Mucosa of rectum (tissue), 2 donors: ENCODE data around the gene ARID5B.

Source experiments
- H3K27ac ChIP-seq, 2 donors: one replicate each; pipeline ENCODE4 v1.7.0; 2013; ENCODE audit warnings: inconsistent platforms in 2 of 2, low read depth in 2 of 2, low read length in 2 of 2
- H3K27me3 ChIP-seq, 2 donors: one replicate each; pipeline ENCODE4 v1.7.0; 2013; ENCODE audit warnings: low read length in 2 of 2; ENCODE audit not compliant: control insufficient read depth in 2 of 2, insufficient read depth in 2 of 2
- H3K36me3 ChIP-seq, 2 donors: one replicate each; pipeline ENCODE4 v1.7.0; 2013; ENCODE audit warnings: low read length in 2 of 2; ENCODE audit not compliant: control insufficient read depth in 2 of 2, insufficient read depth in 2 of 2
- H3K4me1 ChIP-seq, 2 donors: one replicate each; pipeline ENCODE4 v1.7.0; 2013; ENCODE audit warnings: low read length in 2 of 2, mild to moderate bottlenecking in 1 of 2; ENCODE audit not compliant: control insufficient read depth in 2 of 2, insufficient read depth in 2 of 2
- H3K4me3 ChIP-seq, 2 donors: one replicate each; pipeline ENCODE4 v1.7.0; 2013; ENCODE audit warnings: low read length in 2 of 2
- H3K9ac ChIP-seq, 2 donors: one replicate each; pipeline ENCODE4 v1.7.0; 2013; ENCODE audit warnings: low read length in 2 of 2, low read depth in 1 of 2, mild to moderate bottlenecking in 1 of 2
- H3K9me3 ChIP-seq, 2 donors: one replicate each; pipeline ENCODE4 v1.7.0; 2013; ENCODE audit warnings: low read length in 2 of 2; ENCODE audit not compliant: control insufficient read depth in 2 of 2
- donor health status: healthy.
- donor health status: Normal muscosa, but diverticular disease.

Gene ARID5B

DNA sequence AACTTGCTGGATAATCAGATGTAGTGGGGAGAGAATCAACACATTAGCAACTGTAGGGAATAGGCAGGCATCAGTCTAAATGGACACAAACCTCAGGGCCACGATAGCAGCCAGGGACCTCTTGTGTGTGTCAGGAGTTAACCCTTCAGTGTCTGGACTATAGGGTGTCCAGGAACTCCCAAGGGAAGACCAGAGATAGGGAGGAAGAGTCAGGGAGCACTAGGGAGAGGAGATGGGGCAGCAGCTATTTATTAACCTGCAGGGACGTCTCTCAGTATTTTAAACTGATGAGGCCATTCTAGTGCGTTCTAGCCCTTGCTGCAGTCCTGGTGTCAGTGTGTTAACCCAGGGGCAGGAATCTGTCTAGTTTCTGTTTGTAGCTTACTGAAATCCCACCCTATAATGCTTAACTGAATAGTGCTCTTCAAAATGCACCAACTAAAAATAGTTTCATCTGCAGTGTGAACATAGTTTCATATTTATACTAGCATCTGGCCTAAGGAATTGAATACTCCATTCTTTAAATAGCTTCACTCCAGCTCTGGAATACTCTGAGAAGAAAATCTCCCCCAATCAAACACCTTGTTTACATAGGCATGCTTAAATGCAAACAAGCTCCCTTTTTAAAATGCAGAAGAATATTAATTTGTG, 62.7 kb downstream of the ARID5B start:
- H3K36me3 ChIP-seq, result peaks cover 0 to 3% of the 10 kb centered on the region in 2 donors
- H3K4me1 ChIP-seq, result peaks cover 17 to 28% of the 10 kb centered on the region in 2 donors
- no peaks in the 10 kb centered on the region for H3K9me3 ChIP-seq
- peak overlapping the region in 1 of 2 donors; percentile 33 for H3K9ac ChIP-seq
- H3K27me3 ChIP-seq, result no peaks in the 10 kb centered on the region
- peak overlapping the region; percentile 16 to 39 for H3K27ac ChIP-seq
- peak overlapping the region; percentile 13 to 23 for H3K4me3 ChIP-seq

DNA sequence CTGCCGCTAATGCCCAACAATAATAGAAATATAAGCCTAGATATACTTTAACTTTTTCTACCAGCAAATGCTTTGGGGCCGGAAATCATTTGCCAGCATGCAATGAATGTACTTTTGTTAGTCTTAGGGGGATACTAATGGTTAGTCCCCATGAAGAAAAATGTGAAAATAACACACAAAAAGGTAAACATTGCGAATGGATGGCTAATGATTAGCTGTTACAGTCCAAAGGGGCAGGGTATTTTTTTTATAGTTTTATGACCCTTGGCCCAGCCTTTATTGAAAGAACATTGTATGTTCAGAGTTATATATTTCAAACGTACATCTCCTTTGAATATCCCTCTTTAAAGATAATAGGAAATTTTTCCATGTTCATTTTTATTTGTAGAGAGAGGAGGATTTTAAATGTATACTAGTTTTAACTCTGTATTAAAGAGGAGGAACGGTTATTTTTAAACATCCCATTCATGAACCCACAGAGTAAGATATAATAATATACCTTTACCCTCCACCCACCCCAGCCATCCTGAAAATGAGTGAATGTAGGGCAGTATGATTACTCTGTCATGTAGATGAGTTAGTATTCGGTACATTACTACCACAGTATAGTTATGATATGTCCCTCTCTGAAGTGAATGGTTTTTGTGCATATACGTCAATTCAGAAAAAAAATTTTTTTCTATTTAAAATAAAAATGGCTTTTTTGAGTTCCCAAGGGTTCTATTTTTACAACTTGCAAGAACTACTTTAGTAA, 63.6 kb downstream of the ARID5B start:
- H3K36me3 ChIP-seq, result peaks cover 0 to 3% of the 10 kb centered on the region in 2 donors
- H3K27me3 ChIP-seq, result no peaks in the 10 kb centered on the region
- H3K4me1 ChIP-seq, result peaks cover 20 to 29% of the 10 kb centered on the region in 2 donors
- peak overlapping the region; percentile 1 to 13 for H3K4me3 ChIP-seq
- no peaks in the 10 kb centered on the region for H3K9me3 ChIP-seq
- peak overlapping the region; percentile 49 to 65 for H3K27ac ChIP-seq
- no peak overlapping the region for H3K9ac ChIP-seq

GRCh38 chr10:61965703-61966395, 64.3 kb downstream of the ARID5B start:
- H3K36me3 ChIP-seq, result peaks cover 0 to 3% of the 10 kb centered on the region in 2 donors
- no peak overlapping the region for H3K4me3 ChIP-seq
- H3K9ac ChIP-seq, result no peak overlapping the region
- H3K27me3 ChIP-seq, result no peaks in the 10 kb centered on the region
- H3K4me1 ChIP-seq, result peaks cover 25 to 34% of the 10 kb centered on the region in 2 donors
- H3K9me3 ChIP-seq, result no peaks in the 10 kb centered on the region
- peak overlapping the region; percentile 49 to 65 for H3K27ac ChIP-seq

DNA sequence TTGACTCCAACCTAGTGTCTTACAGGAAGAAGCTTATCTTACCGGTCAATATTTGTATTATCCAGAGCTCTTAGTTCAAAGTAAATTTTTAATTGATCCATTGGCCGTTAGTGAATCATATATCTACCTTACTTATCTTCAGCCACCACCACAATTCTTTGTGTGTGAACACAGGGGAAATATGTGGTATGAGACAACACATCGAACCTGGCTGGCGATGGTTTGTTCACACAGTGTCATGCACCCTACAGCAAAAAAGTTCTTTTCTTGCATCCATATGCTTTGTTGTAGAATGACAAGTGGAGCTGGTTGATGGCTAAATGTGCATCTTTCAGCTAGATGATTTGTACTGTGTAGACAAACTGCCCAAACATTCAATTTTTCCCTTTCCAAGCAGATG, 65.8 kb downstream of the ARID5B start:
- Histone ChIP-seq H3K4me1 (peaks cover 25 to 35% of the 10 kb centered on the region in 2 donors), H3K9ac (no peak overlapping the region), H3K4me3 (no peak overlapping the region), H3K27me3 (no peaks in the 10 kb centered on the region), H3K9me3 (no peaks in the 10 kb centered on the region), H3K36me3 (peaks cover 0 to 3% of the 10 kb centered on the region in 2 donors), H3K27ac (no peak overlapping the region)

GRCh38 chr10:61970182-61971002, 68.9 kb downstream of the ARID5B start:
- no peaks in the 10 kb centered on the region for H3K9me3 ChIP-seq
- H3K27ac ChIP-seq, result peak overlapping the region; percentile 3 to 37
- H3K9ac ChIP-seq, result no peak overlapping the region
- peaks cover 0 to 3% of the 10 kb centered on the region in 2 donors for H3K36me3 ChIP-seq
- peak overlapping the region in 1 of 2 donors; percentile 1 for H3K4me3 ChIP-seq
- peaks cover 12 to 21% of the 10 kb centered on the region in 2 donors for H3K4me1 ChIP-seq
- H3K27me3 ChIP-seq, result no peaks in the 10 kb centered on the region

DNA sequence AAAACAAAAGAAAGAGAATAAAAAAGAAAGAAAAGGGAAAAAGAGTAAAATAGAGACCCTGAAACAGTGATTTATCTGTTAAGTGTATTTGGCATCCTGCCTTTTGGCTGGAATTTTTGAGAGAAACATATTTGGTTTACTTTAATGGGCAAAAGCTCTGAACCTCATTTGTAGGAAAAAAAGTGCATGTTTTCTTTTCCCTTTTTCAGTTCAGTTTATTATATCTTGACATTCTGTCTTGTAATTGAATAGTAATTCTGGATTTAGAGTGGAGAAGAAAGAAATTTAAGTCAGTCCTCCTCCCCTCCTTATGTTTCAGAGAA, 69.5 kb downstream of the ARID5B start:
- Histone ChIP-seq H3K4me3 (no peak overlapping the region), H3K27ac (peak overlapping the region; percentile 3 to 37), H3K36me3 (peaks cover 0 to 3% of the 10 kb centered on the region in 2 donors), H3K4me1 (peaks cover 12 to 15% of the 10 kb centered on the region in 2 donors), H3K27me3 (no peaks in the 10 kb centered on the region), H3K9me3 (no peaks in the 10 kb centered on the region), H3K9ac (no peak overlapping the region)

- Histone ChIP-seq H3K27me3 (no peaks in the 10 kb centered on the region), H3K9me3 (no peaks in the 10 kb centered on the region), H3K36me3 (no peaks in the 10 kb centered on the region), H3K27ac (no peak overlapping the region), H3K9ac (no peak overlapping the region), H3K4me1 (peaks cover 10 to 12% of the 10 kb centered on the region in 2 donors), H3K4me3 (no peak overlapping the region)
These were observed 71.7 kb downstream of the ARID5B start for GRCh38 chr10:61973169-61973568.

DNA sequence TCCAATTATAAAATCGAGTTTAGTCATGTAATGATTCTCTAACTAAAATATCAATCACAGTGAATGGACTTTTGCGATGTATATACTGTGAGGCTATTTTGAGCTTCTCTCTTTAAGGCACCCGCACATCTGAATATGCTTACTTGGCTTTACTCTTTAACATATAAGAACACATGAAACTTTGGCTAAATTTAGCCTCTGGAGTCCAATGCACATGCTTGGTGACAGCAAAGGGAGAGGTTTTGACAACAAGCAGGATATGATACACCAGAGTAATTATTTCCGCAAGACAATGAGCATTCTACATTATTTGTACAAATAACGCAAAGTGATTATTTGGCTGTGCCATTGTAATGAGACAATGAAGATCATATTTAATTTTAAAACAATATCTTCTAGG, 72.4 kb downstream of the ARID5B start:
- Histone ChIP-seq H3K36me3 (no peaks in the 10 kb centered on the region), H3K4me3 (no peak overlapping the region), H3K27me3 (no peaks in the 10 kb centered on the region), H3K27ac (no peak overlapping the region), H3K9ac (no peak overlapping the region), H3K4me1 (peaks cover 10 to 12% of the 10 kb centered on the region in 2 donors), H3K9me3 (no peaks in the 10 kb centered on the region)

- H3K9me3 ChIP-seq, result no peaks in the 10 kb centered on the region
- H3K27ac ChIP-seq, result peak overlapping the region in 1 of 2 donors; percentile 7
- H3K4me3 ChIP-seq, result no peak overlapping the region
- H3K27me3 ChIP-seq, result no peaks in the 10 kb centered on the region
- no peaks in the 10 kb centered on the region for H3K36me3 ChIP-seq
- H3K9ac ChIP-seq, result no peak overlapping the region
- H3K4me1 ChIP-seq, result peaks cover 10 to 12% of the 10 kb centered on the region in 2 donors
These were observed 73.3 kb downstream of the ARID5B start for GRCh38 chr10:61974601-61975390.
